Measurements from ENCODE around the gene CEP63.

Gene CEP63

GRCh38 chr3:134617608-134618477 lies 132.0 kb downstream of the CEP63 start:
- no peaks in the 10 kb centered on the region for H3K36me3 ChIP-seq (ENCODE audit: control insufficient read depth, insufficient read depth, low read length)
- no peaks in the 10 kb centered on the region for H3K9me3 ChIP-seq (ENCODE audit: control insufficient read depth, insufficient read depth, low read length)
- peaks cover 5% of the 10 kb centered on the region for H3K4me1 ChIP-seq (ENCODE audit: control insufficient read depth, insufficient read depth, low read length)
- H3K4me3 ChIP-seq (ENCODE audit: low read depth, low read length) = no peak overlapping the region
- H3K27me3 ChIP-seq (ENCODE audit: control insufficient read depth, insufficient read depth, low read length) = no peaks in the 10 kb centered on the region
- no peak overlapping the region for H3K9ac ChIP-seq (ENCODE audit: low read depth, low read length)

- no peaks in the 10 kb centered on the region for H3K36me3 ChIP-seq (ENCODE audit: control insufficient read depth, insufficient read depth, low read length)
These were observed 132.8 kb downstream of the CEP63 start for GRCh38 chr3:134618478-134619300.

GRCh38 chr3:134619301-134619615 lies 133.4 kb downstream of the CEP63 start:
- Histone ChIP-seq H3K9ac (ENCODE audit: low read depth, low read length) (no peak overlapping the region), H3K9me3 (ENCODE audit: control insufficient read depth, insufficient read depth, low read length) (no peaks in the 10 kb centered on the region), H3K4me1 (ENCODE audit: control insufficient read depth, insufficient read depth, low read length) (peaks cover 5% of the 10 kb centered on the region), H3K27me3 (ENCODE audit: control insufficient read depth, insufficient read depth, low read length) (no peaks in the 10 kb centered on the region), H3K36me3 (ENCODE audit: control insufficient read depth, insufficient read depth, low read length) (no peaks in the 10 kb centered on the region), H3K4me3 (ENCODE audit: low read depth, low read length) (no peak overlapping the region)

More at GRCh38 chr3:134618478-134619300, 132.8 kb downstream of the CEP63 start:
- H3K27me3 ChIP-seq (ENCODE audit: control insufficient read depth, insufficient read depth, low read length) = no peaks in the 10 kb centered on the region
- peaks cover 5% of the 10 kb centered on the region for H3K4me1 ChIP-seq (ENCODE audit: control insufficient read depth, insufficient read depth, low read length)
- no peak overlapping the region for H3K4me3 ChIP-seq (ENCODE audit: low read depth, low read length)
- H3K9ac ChIP-seq (ENCODE audit: low read depth, low read length) = no peak overlapping the region
- no peaks in the 10 kb centered on the region for H3K9me3 ChIP-seq (ENCODE audit: control insufficient read depth, insufficient read depth, low read length)

- peaks cover 5% of the 10 kb centered on the region for H3K4me1 ChIP-seq (ENCODE audit: control insufficient read depth, insufficient read depth, low read length)
- no peaks in the 10 kb centered on the region for H3K9me3 ChIP-seq (ENCODE audit: control insufficient read depth, insufficient read depth, low read length)
- no peak overlapping the region for H3K4me3 ChIP-seq (ENCODE audit: low read depth, low read length)
- H3K27me3 ChIP-seq (ENCODE audit: control insufficient read depth, insufficient read depth, low read length) = no peaks in the 10 kb centered on the region
- no peak overlapping the region for H3K9ac ChIP-seq (ENCODE audit: low read depth, low read length)
- no peaks in the 10 kb centered on the region for H3K36me3 ChIP-seq (ENCODE audit: control insufficient read depth, insufficient read depth, low read length)
These were observed 134.1 kb downstream of the CEP63 start for GRCh38 chr3:134619884-134620445.

GRCh38 chr3:134620476-134621115 lies 134.7 kb downstream of the CEP63 start:
- Histone ChIP-seq H3K36me3 (ENCODE audit: control insufficient read depth, insufficient read depth, low read length) (no peaks in the 10 kb centered on the region), H3K4me1 (ENCODE audit: control insufficient read depth, insufficient read depth, low read length) (peaks cover 5% of the 10 kb centered on the region), H3K27me3 (ENCODE audit: control insufficient read depth, insufficient read depth, low read length) (no peaks in the 10 kb centered on the region), H3K9ac (ENCODE audit: low read depth, low read length) (no peak overlapping the region), H3K9me3 (ENCODE audit: control insufficient read depth, insufficient read depth, low read length) (no peaks in the 10 kb centered on the region), H3K4me3 (ENCODE audit: low read depth, low read length) (no peak overlapping the region)

- H3K27me3 ChIP-seq (ENCODE audit: control insufficient read depth, insufficient read depth, low read length) = no peaks in the 10 kb centered on the region
- H3K4me1 ChIP-seq (ENCODE audit: control insufficient read depth, insufficient read depth, low read length) = peaks cover 5% of the 10 kb centered on the region
- H3K9ac ChIP-seq (ENCODE audit: low read depth, low read length) = no peak overlapping the region
- H3K36me3 ChIP-seq (ENCODE audit: control insufficient read depth, insufficient read depth, low read length) = no peaks in the 10 kb centered on the region
- H3K9me3 ChIP-seq (ENCODE audit: control insufficient read depth, insufficient read depth, low read length) = no peaks in the 10 kb centered on the region
- H3K4me3 ChIP-seq (ENCODE audit: low read depth, low read length) = no peak overlapping the region
These were observed 136.0 kb downstream of the CEP63 start for GRCh38 chr3:134621854-134622253.

- H3K27me3 ChIP-seq (ENCODE audit: control insufficient read depth, insufficient read depth, low read length) = no peaks in the 10 kb centered on the region
- H3K4me3 ChIP-seq (ENCODE audit: low read depth, low read length) = no peak overlapping the region
- H3K9ac ChIP-seq (ENCODE audit: low read depth, low read length) = no peak overlapping the region
These were observed 137.0 kb downstream of the CEP63 start for GRCh38 chr3:134622806-134623365.

GRCh38 chr3:134623615-134624245 lies 137.9 kb downstream of the CEP63 start:
- Histone ChIP-seq H3K4me1 (ENCODE audit: control insufficient read depth, insufficient read depth, low read length) (peaks cover 2% of the 10 kb centered on the region), H3K9ac (ENCODE audit: low read depth, low read length) (no peak overlapping the region), H3K27me3 (ENCODE audit: control insufficient read depth, insufficient read depth, low read length) (no peaks in the 10 kb centered on the region)

More at GRCh38 chr3:134622806-134623365, 137.0 kb downstream of the CEP63 start:
- Histone ChIP-seq H3K36me3 (ENCODE audit: control insufficient read depth, insufficient read depth, low read length) (no peaks in the 10 kb centered on the region), H3K9me3 (ENCODE audit: control insufficient read depth, insufficient read depth, low read length) (no peaks in the 10 kb centered on the region), H3K4me1 (ENCODE audit: control insufficient read depth, insufficient read depth, low read length) (peaks cover 3% of the 10 kb centered on the region)

More at GRCh38 chr3:134623615-134624245, 137.9 kb downstream of the CEP63 start:
- Histone ChIP-seq H3K4me3 (ENCODE audit: low read depth, low read length) (no peak overlapping the region), H3K36me3 (ENCODE audit: control insufficient read depth, insufficient read depth, low read length) (no peaks in the 10 kb centered on the region), H3K9me3 (ENCODE audit: control insufficient read depth, insufficient read depth, low read length) (no peaks in the 10 kb centered on the region)
